Measurements from ENCODE around the gene ISCA1.
"Not testable (repeated sequence)": the region's sequence is repeated elsewhere in the genome, so short reads cannot be mapped to it uniquely, and the experiment has no call there.

Gene ISCA1

DNA sequence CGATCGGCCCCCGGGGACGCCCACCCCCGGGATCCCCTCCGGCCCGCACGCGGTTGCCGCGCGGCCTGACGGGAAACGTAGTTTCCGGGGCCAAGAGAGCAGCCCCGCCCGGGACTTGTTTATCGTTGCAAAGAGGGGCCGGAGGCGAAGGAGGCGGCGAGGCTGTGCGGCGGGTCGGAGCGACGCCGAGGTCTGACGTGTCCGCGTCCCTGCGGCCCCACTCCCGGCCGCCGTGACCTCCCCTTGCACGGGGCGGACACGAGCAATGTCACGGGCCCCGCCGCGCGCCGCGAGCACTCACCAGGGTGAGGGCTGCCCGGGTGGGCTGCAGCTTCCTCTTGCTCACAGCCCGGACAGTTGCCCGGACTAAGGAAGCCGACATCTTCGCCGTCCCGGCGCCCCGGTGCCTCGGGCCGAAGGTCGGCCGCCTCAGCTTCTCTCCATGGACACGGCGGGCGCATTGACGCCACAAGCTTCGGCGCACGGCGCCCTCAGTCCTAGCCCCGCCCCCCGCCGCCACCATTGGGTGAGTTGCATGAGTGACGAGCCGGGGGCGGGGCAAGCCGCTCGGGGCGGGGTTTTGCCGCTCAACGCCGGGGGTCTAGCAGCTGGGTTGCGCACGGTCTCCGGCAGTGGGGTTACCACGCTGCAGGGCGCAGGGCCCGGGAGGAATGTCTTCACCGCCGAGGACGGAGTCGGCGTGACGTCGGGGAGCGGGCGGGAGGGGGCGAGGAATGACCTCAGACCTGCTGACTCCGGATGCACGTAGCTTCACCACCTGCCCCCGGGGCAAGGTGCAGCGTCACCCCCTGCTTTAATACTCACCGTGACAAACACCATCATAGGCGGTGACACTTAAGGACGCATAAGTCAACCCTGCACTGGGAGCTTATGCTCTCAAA lies at the start of gene ISCA1:
ISCA1 (minus strand) TSS at position 462 of the 902 bp plus-strand sequence; CDS start at position 382, 80 bp downstream.
- DNase-seq = peak; percentile 94

DNA sequence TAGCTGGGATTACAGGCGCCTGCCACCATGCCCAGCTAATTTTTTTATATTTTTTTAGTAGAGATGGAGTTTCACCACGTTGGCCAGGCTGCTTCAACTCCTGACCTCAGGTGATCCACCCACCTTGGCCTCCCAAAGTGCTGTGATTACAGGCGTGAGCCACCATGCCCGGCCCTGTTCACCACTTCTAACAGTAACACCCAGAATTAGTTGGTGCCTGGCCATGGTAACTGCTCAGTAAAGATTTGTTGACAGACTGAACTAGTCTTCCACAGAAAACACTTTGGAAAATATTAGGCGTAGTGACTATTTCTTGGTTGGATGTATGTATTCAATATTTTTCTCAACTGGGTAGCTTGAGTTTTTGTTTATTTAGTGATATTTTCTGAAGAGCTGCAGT lies 47.8 kb upstream of the ISCA1 start:
- no peak for DNase-seq

DNA sequence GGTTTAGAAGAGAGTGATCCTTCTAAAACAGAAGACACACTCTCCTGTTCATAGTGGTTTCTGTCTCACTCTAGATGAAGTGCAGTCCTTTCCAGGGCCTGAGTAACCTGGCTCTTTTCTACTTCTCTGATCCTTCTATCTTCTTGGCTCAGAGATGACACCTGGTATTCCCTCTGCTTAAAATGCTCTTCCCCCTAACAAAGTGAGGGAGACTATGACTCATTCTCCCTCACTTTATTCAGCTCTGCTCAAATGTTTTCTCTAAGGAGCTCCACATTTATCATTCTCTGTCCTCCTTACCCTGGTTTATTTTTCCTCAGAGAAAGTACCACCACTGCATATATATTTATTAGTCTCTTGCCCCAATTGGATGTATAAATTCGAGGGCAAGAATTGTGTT lies 47.3 kb upstream of the ISCA1 start:
- no peak for DNase-seq

DNA sequence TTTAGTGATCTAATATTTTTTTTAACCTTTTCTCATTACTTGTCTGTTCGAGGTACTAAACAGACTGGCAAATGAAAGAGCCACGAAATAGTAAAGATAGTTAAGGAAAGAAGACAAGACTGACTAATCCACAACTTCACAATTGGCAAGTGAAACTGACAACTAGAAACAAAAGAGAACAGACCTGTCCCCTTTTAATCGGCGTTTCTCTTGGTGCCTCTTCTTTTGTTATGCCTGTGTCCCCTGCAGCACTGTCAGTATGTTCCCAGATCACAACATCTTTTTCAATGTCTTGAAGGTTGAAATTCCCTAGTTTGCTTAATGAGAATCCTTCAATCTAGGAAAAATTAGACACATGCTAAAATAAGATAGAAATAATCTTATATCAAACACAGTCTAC lies 45.8 kb upstream of the ISCA1 start:
- DNase-seq = no peak

DNA sequence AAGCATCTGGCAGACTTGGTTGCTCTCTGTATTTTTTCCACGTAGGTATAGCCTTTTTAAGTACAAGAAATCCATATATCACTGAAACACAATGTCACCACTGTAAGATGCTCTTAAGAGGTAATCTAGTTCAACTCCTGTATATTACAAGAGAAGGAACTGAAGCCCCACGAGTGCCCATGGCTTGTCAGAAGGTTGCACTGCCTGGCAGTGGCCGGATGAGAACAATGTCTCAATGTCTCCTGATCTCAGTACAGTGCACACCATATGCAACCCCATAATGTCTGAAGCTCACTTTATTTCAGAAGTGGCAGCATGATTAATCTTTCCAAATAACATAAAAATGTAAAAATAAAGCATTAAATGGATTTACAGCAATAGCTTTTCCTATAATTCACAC lies 44.2 kb upstream of the ISCA1 start:
- DNase-seq = no peak

DNA sequence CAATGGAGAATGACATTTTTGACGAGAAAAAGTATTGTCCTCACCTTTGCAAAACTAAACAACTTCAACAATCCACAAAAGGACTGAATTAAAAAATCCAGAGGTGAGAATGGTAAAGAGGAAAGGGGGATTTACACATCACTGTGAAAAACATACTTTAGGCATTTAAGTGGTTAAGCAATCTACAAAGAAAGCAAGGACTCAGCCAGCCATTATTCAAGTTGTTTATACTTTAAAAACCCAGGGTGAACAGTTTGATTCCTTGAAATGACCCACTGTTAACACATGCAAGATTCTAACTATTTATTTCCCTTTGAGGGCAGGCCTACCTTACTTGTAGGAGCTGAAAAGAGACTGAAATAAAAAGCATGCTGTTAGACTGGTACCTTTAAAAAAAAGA lies 42.6 kb upstream of the ISCA1 start:
- no peak for DNase-seq

DNA sequence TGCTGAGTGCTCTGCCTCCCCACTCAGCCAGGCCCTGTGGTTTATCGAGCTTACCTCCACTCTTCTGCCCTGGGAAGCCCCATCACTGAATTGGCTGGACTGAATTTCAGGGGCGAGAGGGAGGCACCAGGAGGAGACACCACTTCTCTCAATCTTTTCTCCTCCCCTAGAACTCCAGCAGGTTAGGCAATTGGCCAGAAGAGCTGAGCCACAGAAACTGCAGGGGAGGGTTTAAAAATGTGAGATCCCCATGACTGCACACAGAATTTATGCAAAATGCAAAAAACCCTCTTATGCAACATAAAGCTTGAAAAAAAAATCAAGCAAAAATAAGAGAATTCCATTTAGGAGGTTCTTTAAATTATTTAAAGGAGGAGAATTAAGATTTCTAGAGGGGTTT lies 42.0 kb upstream of the ISCA1 start:
- no peak for DNase-seq

DNA sequence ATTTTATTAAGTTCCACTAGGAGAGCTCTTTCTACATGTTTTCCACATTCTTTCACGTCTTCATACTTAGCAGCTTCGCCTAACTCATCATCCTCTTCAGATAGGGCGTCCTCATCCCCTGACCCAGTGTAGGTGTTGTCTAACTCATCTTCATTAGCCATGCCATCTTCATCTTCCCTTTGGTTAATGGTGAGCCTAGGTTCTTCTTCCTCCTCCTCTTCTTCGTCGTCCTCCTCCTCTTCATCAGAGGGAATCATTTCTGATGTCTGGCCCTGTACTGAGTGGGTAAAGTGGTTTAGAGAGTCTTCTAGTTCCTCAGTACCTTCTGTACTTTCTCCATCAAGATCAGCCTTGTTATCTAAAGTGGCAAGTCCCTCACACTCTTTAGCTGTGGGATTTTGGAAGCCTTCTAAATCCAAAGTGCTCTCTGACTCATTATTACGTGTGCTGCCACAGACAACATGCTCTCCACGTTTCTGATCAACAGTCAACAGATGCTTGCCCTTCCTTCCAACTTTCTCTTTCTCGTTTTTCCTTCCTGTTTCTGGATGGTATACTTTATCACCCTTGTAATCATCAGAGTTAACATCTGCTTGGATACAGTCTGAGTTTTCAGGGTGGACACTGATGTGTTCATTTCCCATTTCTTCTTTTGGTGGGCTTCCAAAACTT lies 40.8 kb upstream of the ISCA1 start:
- DNase-seq = no peak

DNA sequence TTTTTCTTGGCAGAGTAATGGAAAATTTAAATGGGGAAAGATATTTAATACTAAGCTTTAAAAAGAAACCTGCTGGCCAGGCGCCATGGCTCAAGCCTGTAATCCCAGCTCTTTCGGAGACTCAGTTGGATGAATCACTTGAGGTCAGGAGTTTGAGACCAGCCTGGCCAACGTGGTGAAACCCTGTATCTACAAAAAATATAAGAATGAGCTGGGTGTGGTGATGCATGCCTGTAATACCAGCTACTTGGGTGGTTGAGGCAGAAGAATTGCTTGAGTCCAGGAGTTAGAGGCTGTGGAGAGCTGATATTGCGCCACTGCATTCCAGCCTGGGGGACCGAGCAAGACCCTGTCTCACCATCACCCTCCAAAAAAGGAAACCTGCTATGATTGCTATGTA lies 39.0 kb upstream of the ISCA1 start:
- DNase-seq = no peak

DNA sequence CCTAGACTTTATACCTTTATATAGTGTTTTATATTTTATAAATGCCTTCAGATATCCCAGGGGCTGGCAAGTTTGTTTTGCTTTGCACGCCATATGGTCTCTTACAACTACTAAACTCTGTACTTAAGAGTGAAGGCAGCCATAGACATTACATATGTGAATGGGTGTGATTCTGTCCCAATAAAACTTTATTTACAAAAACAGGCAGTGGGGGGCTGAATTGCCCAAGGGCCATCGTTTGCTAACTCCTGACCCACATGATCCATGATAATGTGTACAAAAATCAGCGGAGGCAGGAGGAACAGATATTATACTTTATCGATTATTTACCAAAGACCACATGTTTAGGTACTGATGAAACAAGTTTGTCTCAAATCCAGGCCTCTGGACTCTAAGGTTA lies 35.8 kb upstream of the ISCA1 start:
- no peak for DNase-seq

DNA sequence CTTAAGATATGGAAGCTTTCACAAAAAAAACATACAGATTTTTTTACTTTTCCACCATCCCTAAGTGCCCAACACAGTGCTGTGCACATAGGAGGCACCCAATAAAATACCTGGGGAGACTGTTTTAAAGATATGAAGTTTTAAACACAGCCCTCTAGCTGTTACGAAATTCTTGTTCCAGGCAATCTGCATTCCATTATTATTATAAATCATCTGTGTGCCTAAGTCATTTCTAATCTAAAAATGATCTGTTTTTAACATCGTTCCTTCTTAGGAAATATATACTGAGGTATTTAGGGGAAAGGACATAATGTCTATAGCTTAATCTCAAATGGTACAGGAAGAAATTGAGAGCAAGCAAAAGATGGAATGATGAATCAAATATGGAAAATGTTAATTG lies 32.7 kb upstream of the ISCA1 start:
- no peak for DNase-seq

DNA sequence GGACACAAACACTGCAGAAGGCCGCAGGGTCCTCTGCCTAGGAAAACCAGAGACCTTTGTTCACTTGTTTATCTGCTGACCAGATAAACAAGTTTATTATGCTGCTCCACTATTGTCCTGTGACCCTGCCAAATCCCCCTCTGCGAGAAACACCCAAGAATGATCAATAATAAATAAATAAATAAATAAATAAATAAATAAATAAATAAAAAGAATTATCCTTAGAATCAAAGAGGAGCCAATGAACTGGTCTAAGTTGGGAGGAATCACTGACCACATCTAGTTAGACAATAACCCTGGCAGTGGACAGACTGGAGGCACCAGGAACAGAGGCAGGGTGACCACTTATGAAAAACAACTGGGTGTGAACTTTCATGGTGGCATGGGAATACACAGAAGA lies 30.6 kb upstream of the ISCA1 start:
- not testable (repeated sequence) for DNase-seq

DNA sequence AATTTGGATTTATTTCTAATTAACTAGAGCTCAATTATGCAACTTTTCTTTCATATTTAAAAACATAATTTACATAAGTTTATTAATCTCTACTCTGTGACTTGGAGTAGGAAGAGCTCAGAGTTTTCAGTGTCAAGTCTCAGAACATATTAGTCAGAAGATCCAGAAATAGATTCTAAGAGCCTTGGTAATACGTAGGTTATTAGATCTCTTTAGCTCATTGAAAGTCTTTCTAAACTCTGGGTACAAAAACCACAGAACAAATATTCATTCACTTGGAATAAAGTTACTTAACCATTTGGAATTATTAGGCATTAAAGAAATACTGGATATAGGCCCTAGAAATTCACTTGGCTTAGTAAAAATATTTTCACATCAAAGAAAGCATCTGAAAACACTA lies 26.3 kb upstream of the ISCA1 start:
- no peak for DNase-seq

DNA sequence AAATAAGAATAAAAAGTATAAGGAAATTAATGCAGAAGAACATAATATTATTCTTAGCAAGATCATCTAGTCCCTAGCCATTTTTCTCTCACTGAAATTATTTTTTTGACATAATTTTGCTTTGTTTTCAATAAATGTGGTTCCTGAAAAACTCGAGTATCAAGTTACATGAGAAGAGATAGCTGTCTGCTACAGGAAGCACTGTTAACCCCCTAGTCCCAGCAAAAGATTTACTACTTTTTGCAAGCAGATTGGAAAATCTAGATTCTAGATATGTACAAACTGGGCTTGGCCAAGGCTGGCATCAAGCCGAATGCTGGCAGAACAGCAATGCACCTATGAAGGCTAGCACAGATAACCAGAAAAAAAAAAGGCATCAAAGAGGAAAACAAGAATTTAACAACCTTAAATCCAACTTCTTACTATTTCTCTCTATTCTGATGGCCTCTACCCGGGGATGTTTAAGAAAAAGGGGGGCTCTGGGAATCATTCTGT lies 21.9 kb upstream of the ISCA1 start:
- DNase-seq = no peak

DNA sequence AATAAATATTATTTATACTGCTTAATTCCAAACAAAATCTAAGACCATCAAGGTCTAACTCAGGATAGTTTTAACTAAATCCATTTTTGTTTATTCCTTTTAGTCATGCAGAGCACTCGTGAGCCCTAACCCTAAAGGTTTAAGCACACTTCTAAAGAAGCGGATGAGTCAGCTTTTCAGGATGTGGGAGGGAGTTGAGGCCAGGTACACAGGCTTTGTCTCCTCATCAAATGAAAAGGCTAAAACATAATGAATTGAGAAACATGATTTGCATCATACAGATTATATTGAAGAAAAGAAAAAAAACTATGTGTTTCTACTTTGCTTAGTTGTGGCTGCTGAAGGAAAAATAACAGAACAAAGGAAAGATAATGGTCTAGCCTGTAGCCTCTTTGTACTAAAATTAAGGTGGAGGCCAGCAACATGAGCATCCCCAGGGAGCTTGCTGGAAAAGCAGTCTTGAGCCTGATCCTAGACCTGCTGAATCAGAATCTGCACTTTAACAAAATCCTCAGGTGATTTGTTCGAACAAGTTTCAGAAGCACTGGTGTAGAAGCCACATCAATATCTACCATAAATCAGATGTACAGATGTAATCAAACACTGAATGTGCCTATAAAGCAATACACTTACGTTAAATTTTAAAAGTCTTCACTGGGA lies 21.1 kb upstream of the ISCA1 start:
- peak; percentile 86 for DNase-seq

DNA sequence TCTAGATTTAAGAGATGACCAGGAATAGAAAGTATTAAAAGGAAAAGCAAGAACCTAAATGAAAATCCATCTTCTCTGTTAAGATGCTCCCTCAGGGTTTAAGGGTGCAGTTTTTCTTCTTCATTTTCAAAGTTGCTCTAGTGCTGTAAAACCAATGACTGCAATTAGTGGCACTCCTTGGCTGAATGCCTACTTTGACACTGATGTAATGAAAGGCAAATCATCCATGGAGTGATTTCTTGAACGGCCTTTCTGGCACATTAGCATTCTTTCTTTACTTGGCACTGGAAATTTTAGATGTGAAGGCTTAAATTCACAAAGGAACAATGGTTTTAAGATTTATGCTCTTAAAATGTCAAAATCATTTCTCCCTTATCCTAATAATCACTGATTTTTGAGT lies 19.3 kb upstream of the ISCA1 start:
- DNase-seq = no peak

DNA sequence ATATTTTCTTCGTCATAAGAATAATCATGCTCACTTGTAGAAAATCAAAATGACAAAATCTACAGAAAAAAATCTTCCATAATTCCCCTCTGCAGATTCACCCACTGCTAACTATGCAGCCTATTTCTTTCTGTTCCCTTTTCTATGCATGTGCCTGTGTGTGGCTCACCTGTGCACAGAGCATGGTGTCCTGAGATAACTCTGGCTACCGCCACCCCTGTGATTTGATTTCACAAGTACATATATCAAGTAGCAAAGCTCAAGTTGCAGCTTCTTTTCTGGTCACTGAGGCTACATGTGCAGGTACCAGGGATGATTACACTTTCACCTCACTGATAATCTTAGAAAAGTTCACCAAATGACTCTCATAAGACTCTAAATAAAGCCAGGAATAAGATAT lies 18.4 kb upstream of the ISCA1 start:
- DNase-seq = no peak

DNA sequence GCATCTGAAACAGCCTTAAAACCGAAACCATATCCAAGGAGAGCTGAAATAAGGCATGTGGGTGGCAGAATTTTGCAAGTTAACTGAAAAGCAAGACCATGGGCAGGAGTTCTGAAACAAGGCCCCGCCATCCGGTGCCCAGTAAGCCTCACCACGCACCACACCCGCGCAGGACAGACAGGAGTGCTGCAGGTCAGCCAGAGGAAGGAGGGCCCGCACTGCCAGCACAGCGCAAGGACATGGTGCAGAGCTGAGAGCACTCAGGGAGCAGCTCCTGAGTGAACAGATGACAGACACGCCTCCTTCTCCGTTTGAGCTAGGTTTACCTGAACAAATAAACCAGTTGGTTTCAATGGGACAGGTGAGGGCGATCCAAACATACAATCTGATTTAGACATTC lies 16.5 kb upstream of the ISCA1 start:
- DNase-seq = no peak

DNA sequence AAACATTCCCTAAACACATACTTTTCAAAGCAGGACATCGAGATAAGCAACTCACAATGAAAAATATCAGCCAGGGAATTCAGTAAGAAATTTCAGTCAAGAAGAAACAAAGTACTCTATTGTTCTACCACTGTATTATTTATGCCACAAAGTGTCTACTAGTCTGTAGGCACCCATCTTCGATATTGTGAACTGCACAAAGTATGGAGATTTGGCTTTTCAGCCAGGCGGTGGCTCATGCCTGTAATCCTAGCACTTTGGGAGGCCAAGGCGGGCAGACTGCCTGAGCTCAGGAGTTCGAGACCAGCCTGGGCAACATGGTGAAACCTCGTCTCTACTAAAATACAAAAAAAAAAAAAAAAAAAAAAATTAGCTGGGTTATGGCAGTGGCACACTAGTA lies 8.0 kb upstream of the ISCA1 start:
- not testable (repeated sequence) for DNase-seq

DNA sequence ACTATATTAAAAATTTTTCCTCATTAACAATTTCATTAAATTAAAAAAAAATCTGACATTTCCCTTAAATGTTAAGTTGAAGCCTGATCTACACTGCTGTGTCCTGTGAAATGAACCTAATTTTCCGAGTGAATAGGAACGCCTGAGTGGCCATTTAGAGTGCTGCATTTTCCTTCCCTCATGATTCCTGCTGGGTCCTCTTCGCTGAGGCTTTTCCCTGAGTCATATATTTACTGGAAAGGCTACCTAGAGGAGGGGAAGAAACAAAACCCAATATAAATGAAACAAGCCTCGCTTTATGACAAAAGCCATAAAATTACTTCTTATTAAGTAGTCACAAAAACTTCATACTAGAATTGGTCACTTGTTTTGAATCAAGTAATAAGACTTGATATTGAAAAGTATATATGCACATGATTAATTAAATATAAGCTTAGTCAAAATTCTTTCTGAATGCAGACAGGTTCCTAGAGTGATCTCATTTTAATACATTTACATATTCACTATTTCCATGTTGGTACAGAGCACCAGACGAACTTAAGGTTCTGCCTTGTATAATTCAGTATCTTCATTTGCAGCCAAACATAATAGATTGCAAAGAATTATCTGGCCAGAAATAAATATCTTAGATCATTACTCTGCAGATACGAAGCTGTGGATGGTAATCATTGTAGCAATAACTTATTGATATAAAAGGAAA lies 6.3 kb upstream of the ISCA1 start:
- no peak for DNase-seq

DNA sequence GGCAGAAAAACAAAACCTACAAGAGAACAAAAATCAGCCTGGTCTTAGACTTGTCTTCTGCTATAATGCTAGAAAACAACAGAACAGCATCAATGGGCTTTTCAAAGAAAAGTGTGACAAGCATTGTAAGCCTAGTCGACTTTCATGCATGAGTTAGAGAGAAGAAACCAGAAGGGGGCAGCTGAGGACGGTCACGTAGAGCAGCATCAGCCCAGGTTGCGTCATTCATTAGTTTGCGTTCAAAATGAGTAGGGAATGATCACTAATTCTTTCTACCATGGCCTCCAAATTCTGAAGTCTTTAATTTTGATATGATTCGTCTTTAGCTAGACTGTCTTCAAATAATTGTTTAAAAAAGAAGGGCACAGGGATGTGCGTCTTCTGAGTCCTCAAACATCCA lies 4.7 kb upstream of the ISCA1 start:
- no peak for DNase-seq

DNA sequence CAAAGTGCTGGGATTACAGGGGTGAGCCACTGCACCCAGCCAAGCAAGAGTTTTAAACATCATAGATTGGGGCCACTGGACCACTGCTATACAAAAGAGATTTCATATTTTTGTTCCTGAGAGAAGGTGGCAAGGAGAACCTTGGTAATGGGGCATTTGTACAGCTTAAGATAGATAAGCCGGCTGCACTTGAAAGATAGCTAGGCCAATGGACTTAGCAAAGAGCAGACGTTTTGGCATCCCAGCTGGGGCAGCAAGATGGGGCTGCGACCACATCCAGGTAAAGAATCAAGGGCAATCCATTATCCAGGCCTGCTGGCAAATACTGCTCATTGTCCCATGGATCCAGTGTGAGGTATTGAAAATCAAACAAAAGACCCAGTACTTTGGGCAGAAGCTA lies 3.9 kb upstream of the ISCA1 start:
- DNase-seq = no peak

DNA sequence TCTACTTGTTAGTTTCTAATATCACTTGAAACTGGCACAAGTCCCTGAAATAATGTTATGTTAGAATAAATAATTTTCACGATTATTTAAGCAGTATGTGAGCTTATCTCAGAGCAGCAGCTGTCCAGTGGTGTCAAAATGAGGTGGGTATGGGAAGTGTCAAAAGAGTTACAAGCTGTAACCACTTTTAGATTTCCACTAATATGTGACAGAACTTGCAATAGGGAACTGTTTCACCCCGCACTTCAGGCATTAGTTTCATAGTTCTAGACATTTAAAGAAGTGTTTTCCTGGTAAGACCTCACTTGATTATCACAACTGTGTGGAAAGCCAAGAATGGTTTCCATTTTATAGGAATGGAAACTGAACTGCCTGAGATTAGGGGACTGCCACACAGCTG lies 2.9 kb upstream of the ISCA1 start:
- DNase-seq = no peak
